ENCODE results near the gene IMPDH1. TPM values are rescaled to one million over a fixed set of nuclear protein-coding genes. Genes with fewer than 3 reads are reported as not detected.

IMPDH1 gene
- total and polyA plus RNA-seq, 9 donors = 10.3 to 66.9 (median 23.4) TPM

- no peak for TF ChIP-seq EP300 (IDR thresholded peaks at IDR 0.05)
- TF ChIP-seq CTCF (IDR thresholded peaks at IDR 0.05) = no peak
- no peak for TF ChIP-seq POLR2A (IDR thresholded peaks at IDR 0.05)
- Histone ChIP-seq H3K9me3 (no peaks in the 10 kb centered on the region), H3K4me1 (ENCODE audit: insufficient read depth) (peaks cover 2% of the 10 kb centered on the region), H3K27ac (no peak overlapping the region), H3K27me3 (no peaks in the 10 kb centered on the region), H3K36me3 (no peaks in the 10 kb centered on the region), H3K4me3 (no peak overlapping the region)
- intact Hi-C loops (cut with DNase I) = loop anchor here in 1 of 4 donors (5.0 kb wide), 1 partner anchor 36 kb away; no protein-coding TSS in a partner anchor
- whole genome bisulfite sequencing, 3 donors = 69 to 81% (median 71%) methylated on average over 29 to 35 of the region's 35 CpGs
- no peak for DNase-seq
Measured at GRCh38 chr7:128350708-128351295, 59.0 kb downstream of the IMPDH1 start.

GRCh38 chr7:128349466-128349825, 60.3 kb downstream of the IMPDH1 start:
- no peak for DNase-seq
- H3K27me3 ChIP-seq = no peaks in the 10 kb centered on the region
- peaks cover 2% of the 10 kb centered on the region for H3K4me1 ChIP-seq (ENCODE audit: insufficient read depth)
- H3K36me3 ChIP-seq = no peaks in the 10 kb centered on the region
- no peak overlapping the region for H3K27ac ChIP-seq
- H3K4me3 ChIP-seq = no peak overlapping the region
- no peaks in the 10 kb centered on the region for H3K9me3 ChIP-seq
- TF ChIP-seq EP300 (IDR thresholded peaks at IDR 0.05) = no peak
- no peak for TF ChIP-seq CTCF (IDR thresholded peaks at IDR 0.05)
- TF ChIP-seq POLR2A (IDR thresholded peaks at IDR 0.05) = no peak
- intact Hi-C loops (cut with DNase I) = loop anchor here in 1 of 4 donors (5.0 kb wide), 1 partner anchor 38 kb away; no protein-coding TSS in a partner anchor
- WGBS, 3 donors = 36 to 59% (median 40%) methylated on average over 4 of the region's 4 CpGs

- H3K27me3 ChIP-seq = no peaks in the 10 kb centered on the region
- 1 to 5% (median 3%) methylated on average over 2 of the region's 2 CpGs for WGBS, 3 donors
- no peaks in the 10 kb centered on the region for H3K36me3 ChIP-seq
- peaks cover 4% of the 10 kb centered on the region for H3K4me1 ChIP-seq (ENCODE audit: insufficient read depth)
- H3K9me3 ChIP-seq = no peaks in the 10 kb centered on the region
- DNase-seq = peak in 3 of 5 donors; percentile 43 to 62 (median 44)
- no peak overlapping the region for H3K4me3 ChIP-seq
- H3K27ac ChIP-seq = no peak overlapping the region
- no peak for TF ChIP-seq EP300 (IDR thresholded peaks at IDR 0.05)
- peak in 1 of 3 donors; percentile 10 for TF ChIP-seq CTCF (IDR thresholded peaks at IDR 0.05)
- intact Hi-C loops (cut with DNase I) = loop anchor here in 1 of 4 donors (5.0 kb wide), 1 partner anchor 40 kb away; no protein-coding TSS in a partner anchor
Measured at GRCh38 chr7:128347647-128348097, 62.1 kb downstream of the IMPDH1 start.

- no peak overlapping the region for H3K27ac ChIP-seq
- no peaks in the 10 kb centered on the region for H3K9me3 ChIP-seq
- H3K27me3 ChIP-seq = no peaks in the 10 kb centered on the region
- intact Hi-C loops (cut with DNase I) = no loop called here
- no peak overlapping the region for H3K4me3 ChIP-seq
- peaks cover 7% of the 10 kb centered on the region for H3K4me1 ChIP-seq (ENCODE audit: insufficient read depth)
- TF ChIP-seq EP300 (IDR thresholded peaks at IDR 0.05) (no peak), POLR2A (IDR thresholded peaks at IDR 0.05) (no peak), CTCF (IDR thresholded peaks at IDR 0.05) (no peak)
- 90 to 96% (median 92%) methylated on average over 5 of the region's 5 CpGs for WGBS, 3 donors
- no peaks in the 10 kb centered on the region for H3K36me3 ChIP-seq
- DNase-seq = no peak
Measured at GRCh38 chr7:128344431-128344774, 65.4 kb downstream of the IMPDH1 start.

Measured in ovary (tissue), 9 donors.